ENCODE data around the gene SRRM3. TPM values are rescaled to one million over a fixed set of nuclear protein-coding genes. Genes with fewer than 3 reads are reported as not detected.

Gene SRRM3
- total RNA-seq, 4 donors from 2014 or later, result 0.22 to 3.1 (median 2.4) TPM

GRCh38 chr7:76193883-76194282, 7.8 kb upstream of the SRRM3 start:
- Histone ChIP-seq H3K9me3 (peaks cover 0 to 13% (median 0%) of the 10 kb centered on the region in 4 donors), H3K4me3 (no peak overlapping the region), H3K27me3 (peaks cover 0 to 18% of the 10 kb centered on the region in 2 donors), H3K36me3 (no peaks in the 10 kb centered on the region), H3K4me1 (no peaks in the 10 kb centered on the region), H3K27ac (no peak overlapping the region)
- DNase-seq (ENCODE audit: low spot score in 2 of 2), result no peak
- no peak for TF ChIP-seq POLR2A (IDR thresholded peaks at IDR 0.05)
- no peak for TF ChIP-seq EP300 (IDR thresholded peaks at IDR 0.05)
- TF ChIP-seq, protein P1, sequence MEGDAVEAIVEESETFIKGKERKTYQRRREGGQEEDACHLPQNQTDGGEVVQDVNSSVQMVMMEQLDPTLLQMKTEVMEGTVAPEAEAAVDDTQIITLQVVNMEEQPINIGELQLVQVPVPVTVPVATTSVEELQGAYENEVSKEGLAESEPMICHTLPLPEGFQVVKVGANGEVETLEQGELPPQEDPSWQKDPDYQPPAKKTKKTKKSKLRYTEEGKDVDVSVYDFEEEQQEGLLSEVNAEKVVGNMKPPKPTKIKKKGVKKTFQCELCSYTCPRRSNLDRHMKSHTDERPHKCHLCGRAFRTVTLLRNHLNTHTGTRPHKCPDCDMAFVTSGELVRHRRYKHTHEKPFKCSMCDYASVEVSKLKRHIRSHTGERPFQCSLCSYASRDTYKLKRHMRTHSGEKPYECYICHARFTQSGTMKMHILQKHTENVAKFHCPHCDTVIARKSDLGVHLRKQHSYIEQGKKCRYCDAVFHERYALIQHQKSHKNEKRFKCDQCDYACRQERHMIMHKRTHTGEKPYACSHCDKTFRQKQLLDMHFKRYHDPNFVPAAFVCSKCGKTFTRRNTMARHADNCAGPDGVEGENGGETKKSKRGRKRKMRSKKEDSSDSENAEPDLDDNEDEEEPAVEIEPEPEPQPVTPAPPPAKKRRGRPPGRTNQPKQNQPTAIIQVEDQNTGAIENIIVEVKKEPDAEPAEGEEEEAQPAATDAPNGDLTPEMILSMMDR (IDR thresholded peaks at IDR 0.05), result no peak
- 4 to 14% methylated on average over 5 of the region's 5 CpGs for WGBS, 2 donors

- 77 to 90% methylated on average over 10 of the region's 10 CpGs for WGBS, 2 donors
- Histone ChIP-seq H3K36me3 (no peaks in the 10 kb centered on the region), H3K27ac (no peak overlapping the region), H3K9me3 (peaks cover 0 to 7% (median 0%) of the 10 kb centered on the region in 4 donors), H3K4me1 (peaks cover 0 to 6% (median 0%) of the 10 kb centered on the region in 4 donors), H3K27me3 (peaks cover 0 to 41% of the 10 kb centered on the region in 2 donors), H3K4me3 (no peak overlapping the region)
- TF ChIP-seq EP300 (IDR thresholded peaks at IDR 0.05) (no peak), POLR2A (IDR thresholded peaks at IDR 0.05) (no peak)
- TF ChIP-seq, protein P1 (IDR thresholded peaks at IDR 0.05), result no peak
- DNase-seq (ENCODE audit: low spot score in 2 of 2), result no peak
These were observed 4.9 kb upstream of the SRRM3 start for GRCh38 chr7:76196786-76197185.

GRCh38 chr7:76198202-76198601, 3.5 kb upstream of the SRRM3 start:
- 31 to 33% methylated on average over 4 of the region's 4 CpGs for WGBS, 2 donors
- H3K36me3 ChIP-seq, result no peaks in the 10 kb centered on the region
- H3K27ac ChIP-seq, result no peak overlapping the region
- TF ChIP-seq EP300 (IDR thresholded peaks at IDR 0.05), result no peak
- no peak for TF ChIP-seq POLR2A (IDR thresholded peaks at IDR 0.05)
- TF ChIP-seq, protein P1 (IDR thresholded peaks at IDR 0.05), result no peak
- no peaks in the 10 kb centered on the region for H3K9me3 ChIP-seq
- no peak overlapping the region for H3K4me3 ChIP-seq
- DNase-seq (ENCODE audit: low spot score in 2 of 2), result no peak
- H3K4me1 ChIP-seq, result peaks cover 0 to 11% (median 0%) of the 10 kb centered on the region in 4 donors
- peaks cover 0 to 52% of the 10 kb centered on the region in 2 donors for H3K27me3 ChIP-seq

GRCh38 chr7:76202666-76203030, 952 bp downstream of the SRRM3 start:
- no peak overlapping the region for H3K4me3 ChIP-seq
- H3K27me3 ChIP-seq, result peaks cover 0 to 35% of the 10 kb centered on the region in 2 donors
- peaks cover 0 to 13% (median 0%) of the 10 kb centered on the region in 4 donors for H3K4me1 ChIP-seq
- TF ChIP-seq POLR2A (IDR thresholded peaks at IDR 0.05), result no peak
- TF ChIP-seq EP300 (IDR thresholded peaks at IDR 0.05), result no peak
- TF ChIP-seq, protein P1 (IDR thresholded peaks at IDR 0.05), result no peak
- no peaks in the 10 kb centered on the region for H3K9me3 ChIP-seq
- H3K27ac ChIP-seq, result no peak overlapping the region
- DNase-seq (ENCODE audit: low spot score in 2 of 2), result no peak
- 33 to 35% methylated on average over 8 of the region's 8 CpGs for WGBS, 2 donors
- H3K36me3 ChIP-seq, result no peaks in the 10 kb centered on the region

DNA sequence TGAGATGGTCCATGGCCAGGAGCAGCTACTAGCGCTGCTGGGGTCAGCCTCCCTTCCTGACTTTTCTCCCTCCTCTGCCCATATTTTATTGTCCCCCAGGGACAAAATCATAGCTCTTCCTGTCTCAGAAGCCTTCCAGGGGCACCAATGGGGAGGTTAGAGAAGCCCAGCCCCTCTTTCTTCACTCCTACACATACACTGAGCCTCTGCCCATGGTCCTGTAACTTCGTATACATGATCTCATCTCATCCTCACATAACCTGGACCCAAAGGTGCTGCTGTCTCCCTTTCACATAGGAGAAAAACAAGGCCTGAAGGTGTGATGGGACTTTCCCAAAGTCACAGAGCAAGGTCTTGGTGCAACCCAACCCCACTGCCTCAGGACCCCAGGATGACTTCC, 2.5 kb downstream of the SRRM3 start:
- Histone ChIP-seq H3K27ac (no peak overlapping the region), H3K36me3 (no peaks in the 10 kb centered on the region), H3K27me3 (peaks cover 0 to 31% of the 10 kb centered on the region in 2 donors), H3K9me3 (no peaks in the 10 kb centered on the region), H3K4me1 (peaks cover 0 to 13% (median 0%) of the 10 kb centered on the region in 4 donors), H3K4me3 (no peak overlapping the region)
- TF ChIP-seq, protein P1 (IDR thresholded peaks at IDR 0.05), result no peak
- no peak for TF ChIP-seq EP300 (IDR thresholded peaks at IDR 0.05)
- no peak for TF ChIP-seq POLR2A (IDR thresholded peaks at IDR 0.05)
- no peak for DNase-seq (ENCODE audit: low spot score in 2 of 2)
- 45 to 61% methylated on average over 2 of the region's 2 CpGs for WGBS, 2 donors

All from tibial nerve (tissue), 4 donors.